HFF-Myc (cell line): ENCODE measurements around the gene DYNC1H1.
A peak's percentile ranks its signal among the peaks of the same experiment; 100 is the strongest.

Experiments used
- DNase-seq: peaks from one replicate; pipeline ENCODE4 v3.0.0-alpha.2; 2011; ENCODE audit warnings: low read depth; ENCODE audit errors: extremely low read depth
- H3K4me3 ChIP-seq: replicated peaks from 2 replicates; pipeline ENCODE4 v1.5.1; 2011; ENCODE audit warnings: low read depth, mild to moderate bottlenecking, control low read depth, low read length
- TF ChIP-seq, protein P1 (sequence below): IDR thresholded peaks from 2 replicates; pipeline ENCODE4 v1.5.1; 2012; ENCODE audit warnings: mild to moderate bottlenecking, low read depth, low read length, control low read depth; ENCODE audit errors: missing control alignments

Gene DYNC1H1

DNA sequence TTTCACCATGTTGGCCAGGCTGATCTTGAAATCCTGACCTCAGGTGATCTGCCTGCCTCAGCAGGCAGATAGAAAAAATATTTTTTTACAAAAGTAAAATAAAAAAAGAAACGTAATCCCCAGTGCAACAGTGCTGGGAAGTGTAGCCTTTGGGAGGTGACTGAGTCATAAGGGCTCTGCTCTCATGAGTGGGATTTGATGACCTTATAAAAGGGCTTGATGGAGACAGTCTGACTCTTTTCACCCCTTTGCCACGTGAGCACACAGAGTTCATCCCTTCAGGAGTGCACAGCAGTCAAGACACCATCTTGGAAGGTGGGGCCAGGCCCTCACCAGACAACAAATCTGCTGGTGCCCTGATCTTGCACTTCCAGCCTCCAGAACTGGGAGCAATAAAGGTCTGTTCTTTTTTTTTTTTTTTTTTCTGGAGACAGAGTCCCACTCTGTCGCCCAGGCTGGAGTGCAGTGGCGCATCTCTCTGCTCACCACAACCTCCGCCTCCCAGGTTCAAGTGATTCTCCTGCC, 24.7 kb upstream of the DYNC1H1 start:
- DNase-seq = no peak
- no peak overlapping the region for H3K4me3 ChIP-seq
- TF ChIP-seq, protein P1, sequence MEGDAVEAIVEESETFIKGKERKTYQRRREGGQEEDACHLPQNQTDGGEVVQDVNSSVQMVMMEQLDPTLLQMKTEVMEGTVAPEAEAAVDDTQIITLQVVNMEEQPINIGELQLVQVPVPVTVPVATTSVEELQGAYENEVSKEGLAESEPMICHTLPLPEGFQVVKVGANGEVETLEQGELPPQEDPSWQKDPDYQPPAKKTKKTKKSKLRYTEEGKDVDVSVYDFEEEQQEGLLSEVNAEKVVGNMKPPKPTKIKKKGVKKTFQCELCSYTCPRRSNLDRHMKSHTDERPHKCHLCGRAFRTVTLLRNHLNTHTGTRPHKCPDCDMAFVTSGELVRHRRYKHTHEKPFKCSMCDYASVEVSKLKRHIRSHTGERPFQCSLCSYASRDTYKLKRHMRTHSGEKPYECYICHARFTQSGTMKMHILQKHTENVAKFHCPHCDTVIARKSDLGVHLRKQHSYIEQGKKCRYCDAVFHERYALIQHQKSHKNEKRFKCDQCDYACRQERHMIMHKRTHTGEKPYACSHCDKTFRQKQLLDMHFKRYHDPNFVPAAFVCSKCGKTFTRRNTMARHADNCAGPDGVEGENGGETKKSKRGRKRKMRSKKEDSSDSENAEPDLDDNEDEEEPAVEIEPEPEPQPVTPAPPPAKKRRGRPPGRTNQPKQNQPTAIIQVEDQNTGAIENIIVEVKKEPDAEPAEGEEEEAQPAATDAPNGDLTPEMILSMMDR = no peak

DNA sequence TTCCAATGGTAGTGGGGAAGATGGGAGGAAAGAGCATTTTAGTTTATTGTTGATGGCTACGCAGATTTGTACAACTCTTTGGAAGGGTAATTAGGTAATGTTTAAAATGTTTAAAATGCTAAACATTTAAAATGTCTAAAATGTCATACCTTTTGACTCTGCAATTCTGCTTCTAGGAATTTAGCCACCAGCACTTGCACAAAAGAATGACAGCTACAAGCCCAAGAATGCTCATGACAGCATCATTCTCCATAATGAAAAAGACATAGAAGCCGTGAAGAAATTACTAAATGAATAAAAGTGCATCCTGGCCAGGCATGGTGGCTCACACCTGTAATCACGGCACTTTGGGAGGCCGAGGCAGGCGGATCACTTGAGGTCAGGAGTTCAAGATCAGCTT, 19.9 kb upstream of the DYNC1H1 start:
- DNase-seq = no peak
- no peak overlapping the region for H3K4me3 ChIP-seq
- TF ChIP-seq, protein P1 = no peak

DNA sequence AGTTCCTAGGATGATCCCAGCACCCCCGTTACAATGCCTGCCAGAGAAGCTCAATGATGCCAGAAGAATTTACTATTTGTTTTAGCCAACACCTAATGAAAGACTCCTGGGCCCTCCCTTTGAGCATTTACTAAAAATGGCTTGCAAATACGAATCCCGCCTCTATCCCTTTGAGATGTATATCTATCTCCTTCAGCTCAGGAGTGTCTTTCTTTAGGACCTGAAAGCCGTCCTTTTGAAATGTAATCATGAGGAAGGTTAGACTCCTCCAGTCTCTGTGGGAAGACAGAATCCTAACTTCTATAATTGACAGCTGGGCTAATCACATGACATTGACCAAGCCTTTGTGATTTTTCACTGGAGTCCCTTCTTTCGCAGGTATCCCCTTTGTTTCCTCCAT, 19.2 kb upstream of the DYNC1H1 start:
- TF ChIP-seq, protein P1 = no peak
- no peak for DNase-seq
- H3K4me3 ChIP-seq = no peak overlapping the region

DNA sequence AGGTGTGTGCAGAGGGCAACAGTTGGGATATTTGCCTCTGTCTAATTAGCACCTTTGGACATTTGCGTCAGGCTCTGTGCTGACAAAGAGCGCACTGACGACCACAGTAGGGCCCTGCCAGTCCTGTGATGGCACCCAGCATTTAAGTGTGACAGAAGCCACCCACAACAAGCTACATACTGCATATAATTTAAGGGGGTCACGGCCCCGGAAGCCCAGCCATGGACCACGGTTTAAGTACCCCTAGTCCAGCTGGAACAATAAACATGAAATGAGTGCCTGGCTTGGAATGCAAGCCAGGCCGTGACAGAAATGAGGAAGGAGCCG, 16.8 kb upstream of the DYNC1H1 start:
- TF ChIP-seq, protein P1 = no peak
- DNase-seq = no peak

DNA sequence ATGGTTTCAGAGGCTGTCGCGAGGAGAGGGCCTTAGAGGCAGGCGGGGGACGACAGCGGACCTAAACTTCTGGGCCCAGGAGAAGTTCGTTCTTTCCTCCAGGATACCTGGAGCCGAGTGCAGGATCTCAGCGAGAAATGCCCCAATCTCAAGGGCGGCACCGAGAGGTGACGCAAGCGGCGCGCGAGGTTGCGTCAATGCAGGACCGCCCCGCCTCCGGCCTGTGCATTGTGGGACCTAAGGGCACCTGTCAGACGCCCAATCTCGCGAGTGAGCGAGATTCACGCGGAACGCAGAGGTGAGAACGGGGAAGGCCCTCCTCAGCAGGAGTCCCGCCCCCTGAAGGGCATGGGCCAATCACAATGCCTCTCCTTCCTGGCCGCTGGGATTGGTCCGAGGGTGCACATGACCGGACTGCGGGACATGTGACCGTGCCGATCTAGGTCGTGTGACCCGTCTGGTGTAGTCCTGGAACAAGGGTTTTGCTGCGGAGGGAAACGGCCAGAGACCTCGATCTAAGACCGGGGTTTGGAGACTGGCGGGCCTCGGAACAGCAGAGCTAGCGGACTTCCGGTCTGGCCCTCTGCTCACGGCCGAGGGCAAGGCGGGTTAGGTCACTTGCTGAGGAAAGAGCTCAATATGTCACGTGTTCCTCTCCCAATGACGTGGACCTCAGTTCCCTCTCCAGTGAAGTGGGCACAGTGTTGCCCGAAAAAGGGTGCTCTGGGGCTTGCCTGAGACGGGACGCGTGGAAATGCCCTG, 16.3 kb upstream of the DYNC1H1 start:
- H3K4me3 ChIP-seq = peak overlapping the region; percentile 77
- TF ChIP-seq, protein P1 = no peak
- peak; percentile 100 for DNase-seq

More for the DNA sequence above, 16.8 kb upstream of the DYNC1H1 start:
- H3K4me3 ChIP-seq = peak overlapping the region; percentile 77

DNA sequence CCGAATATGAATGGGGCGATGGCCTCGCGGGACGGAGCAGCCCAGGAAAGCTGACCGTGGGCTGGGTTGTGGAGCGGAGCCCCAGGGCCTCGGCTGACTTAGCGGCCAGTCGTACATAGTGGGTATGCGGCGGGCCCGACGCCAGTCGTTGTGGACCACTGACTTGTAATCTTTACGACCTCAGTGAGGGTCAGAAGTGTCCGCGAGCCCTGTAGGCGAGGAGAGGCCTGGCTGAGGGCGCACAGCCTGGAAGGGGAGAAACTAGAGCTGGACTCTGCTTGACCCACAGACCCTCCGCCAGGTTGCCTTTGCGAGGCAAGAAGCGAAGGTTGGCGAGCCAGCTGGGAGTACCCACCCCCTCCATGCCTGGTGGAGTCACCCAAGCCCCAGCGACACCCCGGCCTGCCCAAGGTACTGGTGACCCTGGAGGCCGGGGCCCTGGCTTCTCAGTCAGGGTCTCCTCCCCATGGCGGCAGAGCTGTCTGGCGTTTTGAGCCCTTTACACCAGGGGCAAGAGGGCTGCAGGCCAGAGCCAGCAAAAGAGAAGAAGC, 15.6 kb upstream of the DYNC1H1 start:
- no peak for DNase-seq
- TF ChIP-seq, protein P1 = no peak
- peak overlapping the region; percentile 77 for H3K4me3 ChIP-seq
